H1 (cell line): ENCODE data around the gene RAB3GAP1. TPM values are rescaled to one million over a fixed set of nuclear protein-coding genes. Genes with fewer than 3 reads are reported as not detected.

Experiments used
- ATF2 ChIP-seq: IDR thresholded peaks from 2 replicates; pipeline ENCODE4 v1.6.1; 2012; ENCODE audit warnings: low read length, inconsistent platforms
- BCL11A ChIP-seq, 2 experiments: IDR thresholded peaks; one replicate each; pipeline ENCODE4 v1.6.1; 2011; ENCODE audit warnings: low read depth in 2 of 2, low read length in 2 of 2, mild to moderate bottlenecking in 2 of 2
- CHD2 ChIP-seq: IDR thresholded peaks from 2 replicates; pipeline ENCODE4 v1.6.1; 2012; ENCODE audit warnings: low read length, improper control_type of control experiment
- HDAC2 ChIP-seq, 2 experiments: fragments of 300-600 bp in 1 of 2; sonication (generic) in 1 of 2; IDR thresholded peaks; 2 replicates each; pipeline ENCODE4 v1.6.1; 2011 to 2012; ENCODE audit warnings: low read depth in 2 of 2, low read length in 2 of 2, mild to moderate bottlenecking in 2 of 2, moderate library complexity in 2 of 2, borderline replicate concordance in 1 of 2, inconsistent platforms in 1 of 2
- polyA plus RNA-seq, 7 experiments: library from polyadenylated mRNA; depleted of rRNA in 3 of 7; stranded (reverse) in 5 of 7; unstranded in 2 of 7; fragments of >200 nt in 5 of 7; fragments of 200-250 nt in 2 of 7; gene quantifications; 1 replicate in 5 of 7; 2 replicates in 1 of 7; 4 replicates in 1 of 7; pipeline versions ENCODE4 v1.2.1 to v1.2.3, GENCODE V29; 2011 to 2013; ENCODE audit warnings: missing spikeins in 2 of 7, mixed read lengths in 2 of 7
- total RNA-seq: library from RNA; stranded (reverse); fragmentation: NEBNext Ultra II Directional; extraction: Animal tissue kit (Norgen Biotek cat#: 25700); gene quantifications from 2 replicates; pipeline ENCODE4 v1.2.1, GENCODE V29; 2021

The RAB3GAP1 gene
- total and polyA plus RNA-seq, 2 of the 8 experiments (the other 6 are each of a cell fraction or from before 2014, with no cell fraction given) = 9.8 to 28.6 TPM

- TF ChIP-seq ATF2 (no peak), CHD2 (no peak), HDAC2 (IDR thresholded peaks at IDR 0.05; ENCODE audit: borderline replicate concordance in 1 of 2, low read depth in 2 of 2, low read length in 2 of 2) (no peak), BCL11A (IDR thresholded peaks at IDR 0.05; ENCODE audit: low read depth in 2 of 2, low read length in 2 of 2) (no peak)
Measured at GRCh38 chr2:135208016-135208415, 155.9 kb downstream of the RAB3GAP1 start (continued).
